UCSD-AML1 (cell line): ENCODE data around the gene ADAP2.
"Not testable (repeated sequence)": the region's sequence is repeated elsewhere in the genome, so short reads cannot be mapped to it uniquely, and the experiment has no call there.

Experiments
- DNase-seq: peaks from one replicate; lab custom pipeline; 2025; ENCODE audit not compliant: unreplicated experiment; lab: John Stamatoyannopoulos, UW

Gene ADAP2

DNA sequence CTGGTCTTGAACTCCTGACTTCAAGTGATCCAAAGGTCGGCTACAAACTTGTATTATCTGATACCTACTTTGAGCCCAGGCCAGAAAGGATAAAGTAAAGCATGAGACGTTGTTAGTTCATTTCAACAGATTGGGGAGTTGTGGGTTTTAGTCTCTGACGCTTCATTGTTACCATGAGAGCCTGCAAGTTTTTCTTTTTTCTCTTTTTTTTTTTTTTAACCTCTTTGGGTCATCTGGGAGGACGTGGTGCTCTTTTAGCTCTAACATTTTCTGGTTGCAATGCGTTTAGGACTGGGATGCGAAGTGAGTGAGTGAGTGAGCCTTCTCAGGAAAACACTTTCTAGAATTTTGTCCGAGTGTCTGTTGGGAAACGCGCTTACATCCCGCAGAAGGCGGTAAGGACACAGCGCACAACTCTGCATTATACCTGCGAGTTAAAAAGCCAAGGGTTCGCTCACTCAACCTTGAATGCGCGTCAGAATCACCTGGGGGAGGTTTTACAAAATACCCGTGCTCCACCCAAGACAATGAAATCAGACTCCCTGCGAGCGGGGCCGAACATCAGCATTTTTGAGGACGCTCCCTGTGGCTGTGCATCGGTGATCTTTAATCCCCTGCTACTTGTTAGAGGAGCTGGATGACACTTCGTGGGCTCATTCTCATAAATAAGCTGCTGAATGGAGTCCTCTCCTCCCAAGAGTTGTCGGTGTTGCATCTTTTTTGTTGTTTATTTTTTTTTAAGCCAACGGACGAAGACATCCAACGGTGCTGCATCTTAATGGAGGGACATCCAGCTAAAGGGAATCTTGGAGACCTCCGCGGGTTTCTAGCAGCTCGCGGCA, 48.5 kb downstream of the ADAP2 start:
- no peak for DNase-seq

DNA sequence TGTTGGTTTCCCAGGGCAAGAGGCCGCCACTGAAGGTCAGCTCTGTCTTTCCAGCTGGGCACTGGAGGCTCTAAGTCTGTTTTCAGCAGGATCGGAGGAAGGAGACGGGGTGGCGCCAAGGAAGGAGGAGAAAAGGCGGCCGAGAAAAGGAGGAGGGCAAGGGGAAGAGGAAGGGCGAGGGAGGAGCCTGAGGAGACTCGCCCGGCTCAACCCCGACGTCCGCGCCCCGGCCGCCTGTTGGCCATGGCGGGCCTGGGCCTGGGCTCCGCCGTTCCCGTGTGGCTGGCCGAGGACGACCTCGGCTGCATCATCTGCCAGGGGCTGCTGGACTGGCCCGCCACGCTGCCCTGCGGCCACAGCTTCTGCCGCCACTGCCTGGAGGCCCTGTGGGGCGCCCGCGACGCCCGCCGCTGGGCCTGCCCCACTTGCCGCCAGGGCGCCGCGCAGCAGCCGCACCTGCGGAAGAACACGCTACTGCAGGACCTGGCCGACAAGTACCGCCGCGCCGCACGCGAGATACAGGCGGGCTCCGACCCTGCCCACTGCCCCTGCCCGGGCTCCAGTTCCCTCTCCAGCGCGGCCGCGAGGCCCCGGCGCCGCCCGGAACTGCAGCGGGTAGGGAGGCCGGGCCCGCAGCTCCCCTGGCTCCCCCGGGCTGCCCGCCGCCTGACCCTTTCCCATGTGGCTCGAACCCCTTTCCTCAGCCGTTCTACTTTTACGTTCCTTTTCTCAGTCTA, 49.3 kb downstream of the ADAP2 start, which contains the start of gene RNF135:
RNF135 (plus strand) TSS at position 209 of the 737 bp plus-strand sequence; CDS start at position 244, 35 bp downstream.
- DNase-seq = peak; percentile 86

DNA sequence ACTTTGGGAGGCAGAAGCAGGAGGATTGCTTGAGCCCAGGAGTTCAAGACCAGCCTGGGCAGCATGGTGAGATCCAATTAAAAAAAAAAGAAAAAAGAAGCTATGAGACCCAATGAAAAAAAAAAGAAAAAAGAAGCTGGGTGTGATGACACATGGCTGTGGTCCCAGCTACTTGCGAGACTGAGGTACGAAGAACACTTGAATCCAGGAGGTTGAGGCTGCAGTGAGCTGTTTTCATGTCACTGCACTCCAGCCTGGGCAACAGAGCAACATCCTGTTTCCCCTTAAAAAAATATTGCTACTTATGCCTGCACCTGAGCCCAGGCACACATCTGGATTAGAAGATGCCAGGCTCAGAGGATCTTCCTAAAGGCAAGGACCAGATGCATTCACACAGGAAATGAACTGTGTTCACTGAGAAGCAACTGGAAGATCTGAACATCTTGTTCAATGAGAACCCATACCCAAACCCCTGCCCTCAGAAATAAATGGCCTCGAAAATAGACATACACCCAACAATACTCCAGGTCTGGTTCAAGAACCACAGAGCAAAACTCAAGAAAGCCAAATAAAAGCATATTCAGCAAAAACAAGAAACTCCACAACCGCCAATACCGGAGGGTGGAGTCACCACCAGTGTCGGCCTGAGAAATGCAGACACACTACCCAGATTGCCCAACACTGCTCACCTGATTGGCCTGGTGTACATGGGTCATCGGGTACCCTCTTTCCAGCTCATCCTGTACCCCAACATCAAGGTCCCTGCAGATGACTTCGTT, 53.5 kb downstream of the ADAP2 start:
- no peak for DNase-seq

DNA sequence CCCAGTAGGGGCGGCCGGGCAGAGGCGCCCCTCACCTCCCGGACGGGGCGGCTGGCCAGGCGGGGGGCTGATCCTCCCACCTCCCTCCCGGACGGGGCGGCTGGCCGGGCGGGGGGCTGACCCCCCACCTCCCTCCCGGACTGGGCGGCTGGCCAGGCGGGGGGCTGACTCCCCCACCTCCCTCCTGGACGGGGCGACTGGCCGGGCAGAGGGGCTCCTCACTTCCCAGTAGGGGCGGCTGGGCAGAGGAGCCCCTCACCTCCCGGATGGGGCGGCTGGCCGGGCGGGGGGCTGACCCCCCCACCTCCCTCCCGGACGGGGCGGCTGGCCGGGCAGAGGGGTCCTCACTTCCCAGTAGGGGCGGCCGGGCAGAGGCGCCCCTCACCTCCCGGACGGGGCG, 58.2 kb downstream of the ADAP2 start:
- not testable (repeated sequence) for DNase-seq

DNA sequence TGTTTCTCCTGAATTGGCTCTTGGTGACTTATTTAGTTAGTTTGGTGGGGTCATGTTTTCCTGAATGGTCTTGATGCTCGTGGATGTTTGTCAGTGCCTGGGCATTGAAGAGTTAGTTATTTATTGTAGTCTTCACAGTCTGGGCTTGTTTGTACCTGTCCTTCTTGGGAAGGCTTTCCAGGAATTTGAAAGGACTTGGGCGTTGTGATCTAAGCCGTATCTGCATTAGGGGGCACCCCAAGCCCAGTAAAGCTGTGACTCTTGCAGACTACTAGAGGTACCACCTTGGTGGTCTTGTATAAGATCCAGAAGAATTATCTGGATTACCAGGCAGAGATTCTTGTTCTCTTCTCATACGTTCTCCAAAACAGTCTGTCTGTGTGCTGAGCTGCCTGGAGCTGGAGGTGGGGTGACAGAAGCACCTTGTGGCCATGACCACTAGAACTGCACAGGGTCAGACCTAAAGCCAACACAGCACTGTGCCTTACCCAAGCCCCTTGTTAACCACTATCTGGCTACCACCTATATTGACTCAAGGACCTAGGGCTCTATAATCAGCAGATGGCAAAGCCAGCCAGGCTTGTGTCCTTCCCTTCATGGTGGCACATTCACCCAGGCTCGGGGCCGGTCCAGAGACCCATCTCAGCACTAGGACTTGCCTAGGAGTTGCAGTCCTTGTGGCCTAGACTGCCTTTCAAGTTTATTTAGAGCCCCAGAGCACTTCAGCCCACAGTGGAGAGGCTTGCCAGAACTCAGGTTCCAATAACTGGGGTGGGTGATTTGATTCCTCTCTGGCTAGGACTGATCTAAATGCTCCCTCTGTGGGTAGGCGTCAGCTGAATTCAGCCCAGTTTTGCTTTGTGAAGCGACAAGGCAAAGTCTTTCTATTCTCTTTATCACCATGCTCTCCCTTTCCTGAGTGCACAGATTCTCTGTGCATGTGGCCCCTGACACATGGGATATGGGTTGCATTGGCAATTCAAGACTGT, 60.1 kb downstream of the ADAP2 start:
- no peak for DNase-seq

DNA sequence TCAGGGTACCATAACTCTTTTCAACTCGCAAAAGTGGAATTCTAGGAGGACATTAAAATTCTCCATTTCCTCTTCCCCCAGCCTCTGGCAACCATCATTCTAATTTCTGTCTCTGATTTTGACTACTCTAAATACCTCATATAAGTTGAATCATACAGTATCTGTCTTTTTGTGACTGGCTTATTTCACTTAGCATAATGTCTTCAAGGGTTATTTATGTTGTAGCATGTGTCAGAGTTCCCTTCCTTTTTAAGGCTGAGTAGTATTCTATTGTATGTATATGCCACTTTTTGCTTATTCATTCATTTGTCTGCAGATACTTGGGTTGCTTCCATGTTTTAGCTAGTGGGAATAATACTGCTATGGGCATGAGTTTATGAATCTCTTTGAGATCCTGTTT, 61.1 kb downstream of the ADAP2 start:
- DNase-seq = no peak

DNA sequence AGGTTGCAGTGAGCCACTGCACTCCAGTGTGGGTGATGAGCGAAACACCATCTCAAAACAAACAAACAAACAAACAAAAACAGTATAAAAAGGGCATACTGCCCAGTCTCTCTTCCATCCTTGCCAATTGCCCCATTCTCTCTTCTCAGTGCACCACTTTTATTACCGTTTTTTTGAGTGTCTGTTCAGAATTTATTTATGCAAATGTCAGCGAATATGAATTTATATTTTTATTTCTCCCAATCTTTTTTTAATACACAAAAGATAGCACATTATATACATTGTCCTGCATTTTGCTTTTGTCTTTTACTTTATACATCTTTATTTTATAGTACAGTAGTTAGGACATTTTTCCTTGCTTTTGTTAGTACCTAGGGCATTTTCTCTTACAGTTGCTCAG, 68.7 kb downstream of the ADAP2 start:
- DNase-seq = no peak

DNA sequence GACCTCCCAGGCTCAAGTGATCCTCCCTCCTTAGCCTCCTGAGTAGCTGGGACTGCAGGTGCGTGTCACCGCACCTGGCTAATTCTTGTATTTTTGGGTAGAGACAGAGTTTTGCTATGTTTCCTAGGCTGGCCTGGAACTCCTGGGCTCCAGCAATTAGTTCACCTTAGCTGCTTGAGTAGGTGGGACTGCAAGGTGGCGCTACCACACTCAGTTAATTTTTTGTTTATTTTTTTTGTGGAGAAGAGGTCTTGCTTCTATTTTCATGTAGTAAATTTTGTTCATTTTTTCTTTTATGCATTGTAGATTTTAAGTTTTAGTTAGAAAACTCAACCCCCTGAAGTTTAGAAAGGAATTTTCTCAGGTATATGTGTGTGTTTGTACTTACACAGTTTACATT, 70.8 kb downstream of the ADAP2 start:
- no peak for DNase-seq

DNA sequence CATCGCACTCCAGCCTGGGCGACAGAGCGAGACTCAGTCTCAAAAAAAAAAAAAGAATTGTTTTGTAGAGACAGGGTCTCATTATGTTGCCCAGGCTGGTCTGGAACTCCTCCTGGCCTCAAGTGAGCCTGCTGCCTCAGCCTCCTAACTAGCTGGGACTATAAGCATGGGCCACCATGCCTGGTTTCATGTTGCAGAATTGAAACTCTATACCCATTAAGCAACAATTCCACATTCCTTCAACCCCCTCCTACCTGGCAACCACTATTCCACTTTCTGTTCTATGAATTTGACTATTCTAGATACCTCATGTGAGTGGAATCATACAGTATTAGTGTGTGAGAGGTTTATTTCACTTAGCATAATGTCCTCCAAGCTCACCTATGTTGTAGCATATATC, 73.6 kb downstream of the ADAP2 start:
- no peak for DNase-seq

DNA sequence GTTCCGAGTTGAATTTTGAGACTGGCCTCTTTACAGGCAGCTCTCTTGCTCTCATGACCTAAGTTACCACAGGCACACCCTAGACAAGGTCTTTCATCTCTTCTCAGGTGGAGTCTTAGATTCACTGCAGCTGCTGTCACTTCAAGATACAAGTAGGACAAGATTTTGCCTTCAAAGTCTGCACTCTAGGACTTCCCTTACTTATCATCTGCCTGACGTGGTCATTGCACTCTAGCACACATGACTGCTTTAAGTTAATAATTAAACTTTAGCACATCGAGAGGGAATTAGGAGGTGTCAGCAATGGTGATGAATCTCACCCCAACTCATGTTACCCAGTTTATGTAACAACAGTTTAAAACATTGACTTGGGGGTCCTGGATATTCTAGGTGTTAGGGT, 74.7 kb downstream of the ADAP2 start:
- no peak for DNase-seq

DNA sequence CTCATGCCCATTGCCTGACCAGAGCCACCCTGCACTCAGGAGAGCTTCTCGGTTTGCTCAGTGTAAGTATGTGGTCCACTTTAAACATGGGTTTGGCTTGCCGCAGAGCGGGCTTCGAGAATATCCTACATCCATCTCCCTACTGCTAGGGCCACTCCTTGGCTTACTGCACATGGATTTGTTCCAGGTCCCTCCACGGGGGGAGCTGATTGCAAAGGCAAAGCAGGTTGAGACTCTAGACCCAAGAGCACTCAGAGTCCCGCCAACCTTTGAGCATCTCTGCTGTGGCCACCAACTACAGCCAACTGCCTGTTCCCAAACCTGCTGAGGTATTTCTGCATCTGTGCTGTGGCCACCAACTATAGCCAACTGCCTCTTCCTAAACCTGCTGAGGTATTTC, 75.5 kb downstream of the ADAP2 start:
- no peak for DNase-seq

DNA sequence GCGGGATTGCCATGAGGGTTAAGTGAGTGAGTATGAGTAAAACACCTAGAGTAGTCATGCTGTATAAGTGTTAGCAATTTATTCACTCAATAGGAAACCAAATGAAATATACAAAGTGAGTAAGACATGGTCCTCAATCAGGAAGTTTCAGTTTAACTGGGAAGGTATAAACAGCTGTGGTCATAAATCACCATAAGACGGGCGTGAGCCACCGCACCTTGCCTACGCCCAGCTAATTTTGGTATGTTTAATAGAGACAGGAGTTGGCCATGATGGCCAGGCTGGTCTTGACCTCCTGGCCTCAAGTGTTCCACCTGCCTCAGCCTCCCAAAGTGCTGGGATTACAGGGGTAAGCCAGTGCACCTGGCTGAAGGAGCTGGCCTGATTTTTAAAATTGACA, 76.1 kb downstream of the ADAP2 start:
- DNase-seq = no peak

DNA sequence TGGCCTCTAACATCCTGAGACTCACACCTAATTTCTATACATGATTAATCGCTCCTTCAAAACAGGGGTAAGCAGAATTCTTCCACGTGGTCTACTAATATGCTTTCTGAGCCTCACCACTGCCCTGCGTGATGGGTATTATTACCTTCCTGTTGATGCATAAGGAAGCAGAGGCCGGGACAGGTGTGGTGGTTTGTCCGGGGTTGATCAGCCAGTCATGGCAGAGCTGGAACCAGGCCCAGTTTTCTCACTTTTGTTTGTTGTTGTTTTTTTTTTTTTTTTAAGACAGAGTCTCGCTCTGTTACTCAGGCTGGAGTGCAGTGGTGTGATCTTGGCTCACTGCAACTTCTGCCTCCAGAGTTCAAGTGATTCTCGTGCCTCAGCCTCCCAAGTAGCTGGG, 80.3 kb downstream of the ADAP2 start:
- no peak for DNase-seq

DNA sequence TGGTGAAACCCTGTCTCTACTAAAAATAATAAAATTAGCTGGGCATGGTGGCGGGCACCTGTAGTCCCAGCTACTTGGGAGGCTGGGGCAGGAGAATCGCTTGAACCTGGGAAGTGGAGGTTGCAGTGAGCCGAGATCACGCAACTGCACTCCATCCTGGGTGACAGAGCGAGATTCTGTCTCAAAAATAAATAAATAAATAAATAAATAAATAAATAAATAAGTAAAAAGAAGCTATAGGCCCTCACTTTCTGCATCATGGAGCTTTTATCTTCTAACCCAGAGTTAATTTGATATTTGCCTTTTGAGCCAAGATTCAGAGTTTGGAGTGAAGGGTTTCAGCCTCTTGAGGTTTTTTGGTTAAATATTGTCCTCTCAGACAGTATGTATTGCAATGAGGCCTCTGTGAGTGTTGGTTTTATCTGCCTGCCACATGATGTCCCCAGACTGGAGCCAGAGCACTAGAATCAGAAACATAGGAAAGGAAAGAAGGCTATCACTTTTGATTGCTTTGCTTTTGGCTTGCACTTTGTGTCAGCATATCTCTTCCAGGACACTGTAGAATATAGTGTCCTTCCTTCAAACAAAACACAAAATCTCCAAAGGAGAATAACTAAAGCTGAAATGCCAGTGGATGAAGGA, 81.6 kb downstream of the ADAP2 start:
- DNase-seq = no peak

DNA sequence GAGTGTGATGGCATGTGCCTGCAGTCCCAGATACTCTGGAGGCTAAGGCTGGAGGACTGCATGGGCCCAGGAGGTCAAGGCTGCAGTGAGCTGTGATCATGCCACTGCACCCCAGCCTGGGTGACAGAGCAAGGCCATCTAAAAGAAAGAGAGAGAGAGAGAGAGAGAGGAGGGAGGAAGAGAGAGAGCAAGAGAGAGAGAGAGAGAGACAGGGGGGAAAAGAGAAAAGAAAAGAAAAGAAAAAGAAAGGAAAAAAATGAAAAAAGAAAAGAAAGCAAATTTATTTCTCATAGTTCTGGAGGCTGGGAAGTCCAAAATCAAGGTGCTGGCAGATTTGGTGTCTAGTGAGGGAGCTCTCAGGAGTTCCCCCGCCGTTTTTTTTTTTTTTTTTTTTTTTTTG, 82.4 kb downstream of the ADAP2 start:
- no peak for DNase-seq

DNA sequence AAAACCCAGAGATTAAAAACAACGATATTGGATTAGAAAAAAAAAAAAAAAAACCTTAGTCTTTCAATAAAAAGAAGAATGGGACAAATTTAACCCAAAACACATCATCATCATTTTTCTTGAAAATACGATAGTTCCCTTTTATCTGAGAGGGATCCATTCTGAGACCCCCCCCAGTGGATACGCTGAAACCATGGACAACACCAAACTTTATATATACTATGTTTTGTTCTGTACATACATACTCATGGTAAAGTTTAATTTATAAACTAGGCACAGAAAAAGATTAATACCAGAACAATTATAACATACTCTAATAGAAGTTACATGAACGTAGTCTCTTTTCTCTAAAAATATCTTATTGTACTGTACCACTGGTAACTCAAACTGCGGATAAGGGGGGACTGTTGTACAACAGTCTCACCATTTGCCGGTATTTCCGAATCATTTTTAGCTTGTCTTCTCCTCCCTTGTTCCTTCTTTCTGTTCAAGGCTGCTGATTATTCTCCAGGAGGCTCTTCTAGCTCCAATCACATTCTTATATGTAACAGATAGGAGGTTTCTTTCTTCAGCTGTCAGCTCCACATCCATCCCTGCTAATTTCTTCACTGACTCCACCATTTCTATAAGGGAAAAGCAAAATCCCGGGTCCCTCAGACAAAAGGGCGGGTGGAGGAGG, 86.1 kb downstream of the ADAP2 start:
- DNase-seq = no peak

DNA sequence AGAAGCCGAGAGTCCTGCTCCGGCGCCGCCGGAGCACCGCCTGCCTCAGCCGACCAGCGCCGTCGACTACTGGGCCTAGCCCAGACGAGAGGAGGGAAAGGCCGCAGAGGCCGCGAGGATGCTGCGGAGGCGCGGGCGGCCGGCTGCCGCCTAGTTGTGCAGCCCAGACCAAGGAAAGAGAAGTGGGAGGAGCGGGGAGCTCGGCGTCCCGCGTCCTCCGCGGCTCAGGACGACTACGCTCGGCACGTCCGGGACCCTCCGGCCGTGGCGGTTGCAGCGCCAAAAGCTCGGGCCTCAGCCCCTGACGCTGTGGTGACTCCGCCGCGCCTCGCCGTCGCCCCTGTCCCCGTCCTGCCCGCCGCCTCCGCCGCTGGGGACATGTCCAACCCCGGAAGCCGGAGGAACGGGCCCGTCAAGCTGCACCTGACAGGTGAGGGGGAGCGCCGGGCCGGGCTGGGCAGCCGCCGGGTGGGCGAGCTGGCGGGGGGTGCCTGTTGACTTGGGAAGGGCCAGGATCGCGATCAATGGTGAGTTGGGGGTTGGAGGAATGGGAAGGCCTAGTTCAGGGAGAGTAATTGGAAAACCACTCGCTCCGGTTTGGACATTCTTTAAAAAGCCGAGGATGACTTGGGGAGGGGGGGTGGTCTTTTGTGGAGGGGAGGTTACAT, 86.8 kb downstream of the ADAP2 start:
- DNase-seq = peak; percentile 47
